HG02884 (cell line): ENCODE data around the gene CRP.
"Not testable (repeated sequence)": the region's sequence is repeated elsewhere in the genome, so short reads cannot be mapped to it uniquely, and the experiment has no call there.

Experiments used
- ATAC-seq: cut with Tn5 transposase; IDR thresholded peaks from one replicate; pipeline ENCODE4 v1.9.1; 2021; ENCODE audit warnings: mild to moderate bottlenecking, moderate library complexity; ENCODE audit not compliant: unreplicated experiment

The CRP gene

DNA sequence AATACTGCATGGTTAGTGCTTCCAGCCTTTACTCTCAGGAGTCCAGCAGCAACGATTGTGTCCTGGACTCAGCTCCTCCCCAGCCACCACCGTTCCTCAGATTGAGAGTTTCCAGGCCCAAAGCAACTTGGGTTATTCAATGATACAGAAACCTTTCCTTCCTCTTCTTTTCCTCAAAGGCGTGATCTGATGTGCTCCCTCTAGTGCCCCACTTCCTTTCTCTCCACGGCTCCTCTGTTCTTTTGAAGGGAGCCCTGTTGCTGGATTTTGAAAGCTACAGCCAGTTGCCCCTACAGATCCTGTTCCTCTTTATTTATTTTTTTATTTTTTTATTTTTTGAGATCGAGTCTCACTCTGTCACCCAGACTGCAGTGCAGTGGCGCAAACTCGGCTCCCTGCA is 14.1 kb downstream of the CRP start:
- no peak for ATAC-seq

DNA sequence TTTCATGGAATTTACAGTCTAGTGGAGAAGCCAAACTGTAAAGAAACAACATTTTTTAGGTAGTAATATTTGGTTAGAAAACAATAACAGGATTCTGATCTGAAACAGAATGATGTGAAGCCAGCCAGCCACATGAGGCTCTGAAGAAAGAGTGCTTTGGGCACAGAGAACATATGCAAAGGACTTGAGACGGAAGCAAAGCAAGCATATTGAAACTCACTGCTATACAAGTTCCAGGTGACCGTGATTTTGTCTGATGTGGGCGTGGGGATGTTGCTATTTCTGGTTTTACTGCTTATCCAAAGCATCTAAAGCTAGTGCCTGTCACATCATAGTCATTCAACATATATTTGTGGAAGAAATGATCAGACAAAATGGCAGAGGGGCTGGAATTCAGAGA is 14.7 kb downstream of the CRP start:
- no peak for ATAC-seq

DNA sequence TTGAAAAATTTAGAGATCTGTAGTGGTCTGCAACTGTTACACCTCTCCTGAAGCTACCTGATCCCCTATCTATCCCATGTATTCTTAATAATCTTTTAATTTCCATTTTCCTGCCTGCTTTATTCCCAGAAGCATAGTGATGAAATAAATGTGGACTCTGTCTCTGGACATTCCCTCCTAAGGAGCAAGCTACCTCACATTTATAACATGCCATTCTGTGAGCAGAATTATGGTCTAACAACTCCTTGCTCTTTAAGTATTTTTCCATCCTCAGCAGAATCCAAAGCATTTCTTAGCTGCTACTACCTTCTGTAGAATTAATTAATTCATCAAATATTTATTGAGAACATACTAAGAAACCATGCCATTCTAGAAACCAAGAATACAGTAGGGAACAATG is 15.1 kb downstream of the CRP start:
- ATAC-seq: no peak

DNA sequence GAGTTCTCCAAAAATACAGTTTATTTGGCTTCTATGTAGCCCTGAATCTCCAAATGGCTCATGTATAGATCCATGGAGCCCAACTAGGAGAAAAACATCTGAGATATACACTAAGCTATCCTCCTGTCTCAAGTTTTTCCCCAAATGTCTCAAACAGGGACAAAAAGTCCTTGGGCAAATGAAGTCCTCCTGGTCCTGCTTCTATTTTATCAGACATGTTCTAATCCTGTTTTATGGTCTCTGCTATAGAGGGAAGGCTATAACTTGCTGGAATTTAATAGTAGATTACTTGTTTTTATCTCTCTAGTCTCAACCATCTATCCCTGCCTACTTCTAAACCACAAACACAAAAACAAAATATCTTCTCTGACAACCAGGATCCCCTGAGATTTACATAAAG is 26.9 kb downstream of the CRP start:
- no peak for ATAC-seq

DNA sequence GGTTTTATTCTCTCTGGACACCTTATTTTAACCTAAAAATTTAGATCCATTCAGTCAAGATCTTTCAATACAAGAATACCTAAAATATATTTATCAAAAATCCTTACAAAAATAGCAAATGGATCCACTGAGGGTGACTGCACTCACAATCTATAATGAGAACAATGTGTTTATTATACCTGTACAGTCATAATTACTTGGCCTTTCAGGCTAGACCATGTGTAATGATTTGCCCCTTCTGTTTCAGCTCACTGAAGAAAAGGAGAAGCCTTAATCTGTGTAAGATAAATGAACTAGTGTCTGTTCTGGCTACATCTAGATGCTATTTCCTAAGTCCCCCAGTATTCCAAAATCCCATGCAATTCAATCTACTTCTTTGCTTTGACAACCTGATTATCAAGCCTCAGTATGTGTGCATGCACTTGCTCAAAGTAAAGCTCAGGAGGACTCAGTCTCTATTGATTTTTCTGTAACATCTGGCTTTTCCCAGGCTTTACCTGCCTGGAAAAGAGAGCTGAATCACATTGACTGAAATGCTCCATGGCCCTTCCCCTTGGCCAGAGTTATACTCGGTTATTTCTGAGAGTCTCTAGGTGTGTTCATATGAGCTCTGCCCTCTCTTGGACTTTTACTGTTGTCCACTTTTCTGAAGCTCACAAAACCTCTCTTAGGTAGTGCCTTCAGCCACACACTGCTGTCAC is 27.6 kb downstream of the CRP start:
- ATAC-seq: no peak

DNA sequence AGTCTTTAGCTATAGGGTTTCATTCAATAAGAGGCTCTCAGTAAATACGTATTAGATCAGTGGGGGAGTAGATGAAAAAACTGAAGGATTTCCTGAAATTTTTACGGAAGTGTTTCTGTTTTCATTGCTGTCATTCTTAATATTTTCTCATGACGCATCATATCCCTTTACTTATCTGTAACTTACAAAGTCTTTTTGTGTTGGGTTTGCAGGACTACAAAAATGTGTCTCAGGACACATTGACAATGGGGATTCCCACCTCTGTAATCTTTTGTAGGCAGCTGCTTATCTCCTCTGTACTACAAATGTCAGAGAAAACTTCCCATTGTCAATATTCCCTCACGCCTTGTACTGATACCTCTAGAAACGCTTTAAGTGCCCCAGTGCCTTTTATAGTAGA is 35.5 kb downstream of the CRP start:
- no peak for ATAC-seq

DNA sequence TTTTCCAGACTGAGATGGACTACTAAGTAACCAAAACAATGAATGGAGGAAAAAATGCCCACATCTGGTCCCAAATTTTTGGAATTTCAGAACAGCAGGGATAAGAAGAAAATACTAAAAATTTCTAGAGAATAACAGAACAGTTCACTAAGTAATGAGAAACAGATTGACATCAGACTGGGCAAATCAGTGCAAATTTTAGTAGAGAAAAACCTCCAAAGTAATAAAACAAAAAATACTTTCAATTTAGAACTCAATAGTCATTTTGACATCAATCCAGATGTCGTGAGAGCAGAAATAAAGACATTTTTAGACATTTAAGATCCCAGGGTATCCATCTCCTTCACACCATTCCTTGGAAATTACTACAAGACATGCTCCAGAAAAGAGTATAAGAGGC is 39.3 kb downstream of the CRP start:
- no peak for ATAC-seq

DNA sequence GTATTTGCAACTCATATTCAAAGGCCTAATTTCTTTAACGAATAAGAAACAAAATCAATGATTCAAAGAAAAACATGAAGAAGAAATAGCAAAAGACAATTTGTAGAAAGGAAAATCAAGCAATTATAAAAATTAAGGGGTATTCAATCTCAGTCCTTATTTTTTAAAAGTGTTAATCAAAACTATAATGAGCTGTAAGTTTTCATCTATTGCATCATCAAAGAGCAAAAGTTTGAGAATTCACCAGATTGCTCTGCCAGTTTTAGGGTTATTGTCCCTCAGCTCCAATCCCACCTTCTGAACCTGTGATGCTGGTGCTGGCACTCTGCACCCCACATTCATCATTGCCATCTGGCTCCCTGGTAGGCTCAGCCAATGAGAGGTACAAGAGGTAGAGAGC is 42.0 kb downstream of the CRP start:
- ATAC-seq: not testable (repeated sequence)

DNA sequence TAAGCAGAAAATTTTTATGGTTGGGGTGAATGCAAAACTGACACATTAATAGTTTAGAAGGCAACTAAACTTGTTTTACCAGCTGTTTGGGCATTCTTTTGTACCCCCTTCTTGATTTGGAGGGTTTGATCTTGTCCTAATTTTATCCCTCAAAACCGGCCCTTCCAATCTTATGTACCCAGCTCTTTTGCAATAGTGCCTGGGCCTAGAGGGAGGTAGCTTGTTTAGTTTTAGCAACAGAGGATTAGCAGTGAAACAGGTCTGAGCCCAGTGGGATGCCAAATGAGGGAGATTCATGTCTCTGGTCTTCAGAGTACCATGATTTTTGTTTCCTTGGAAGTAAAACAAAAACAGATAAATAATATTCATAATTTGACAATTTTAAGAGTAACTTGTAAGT is 45.1 kb downstream of the CRP start:
- ATAC-seq: no peak

DNA sequence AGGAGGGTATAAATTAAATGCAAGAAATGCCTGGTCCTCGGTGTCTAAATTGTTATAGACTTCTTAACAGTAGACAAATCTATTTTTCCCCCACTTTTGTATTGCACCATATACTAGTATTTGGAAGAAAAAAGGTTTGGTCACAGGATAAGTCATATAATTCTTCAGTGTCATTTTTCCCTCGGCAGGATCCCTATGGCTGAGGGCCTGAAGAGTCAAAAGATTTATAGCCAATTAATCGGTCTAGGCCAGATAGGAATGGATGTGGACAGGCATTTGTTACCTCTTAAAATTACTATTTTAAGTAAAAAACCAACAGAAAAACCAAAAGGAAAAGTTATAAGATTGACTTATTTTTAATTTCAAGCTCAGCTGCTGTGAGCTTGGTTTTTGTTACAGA is 45.6 kb downstream of the CRP start:
- ATAC-seq: no peak

DNA sequence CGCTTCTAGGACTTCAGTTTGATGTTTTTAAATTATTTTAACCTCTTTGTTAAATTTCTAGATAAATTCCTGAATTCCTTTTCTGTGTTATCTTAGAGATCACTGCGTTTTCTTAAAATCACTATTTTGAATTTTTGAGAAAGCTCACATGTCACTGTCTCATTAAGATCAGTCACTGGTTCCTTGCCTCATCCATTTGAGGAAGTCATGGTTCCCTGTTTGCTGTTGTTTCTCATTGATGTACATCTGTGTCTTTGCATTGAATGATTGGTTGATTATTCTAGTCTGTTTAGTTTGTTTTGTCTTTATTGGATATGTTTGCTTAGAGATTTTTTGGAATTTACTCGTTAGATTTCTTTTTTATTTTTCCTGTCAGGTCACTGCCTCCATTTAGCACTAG is 50.1 kb downstream of the CRP start:
- ATAC-seq: no peak

DNA sequence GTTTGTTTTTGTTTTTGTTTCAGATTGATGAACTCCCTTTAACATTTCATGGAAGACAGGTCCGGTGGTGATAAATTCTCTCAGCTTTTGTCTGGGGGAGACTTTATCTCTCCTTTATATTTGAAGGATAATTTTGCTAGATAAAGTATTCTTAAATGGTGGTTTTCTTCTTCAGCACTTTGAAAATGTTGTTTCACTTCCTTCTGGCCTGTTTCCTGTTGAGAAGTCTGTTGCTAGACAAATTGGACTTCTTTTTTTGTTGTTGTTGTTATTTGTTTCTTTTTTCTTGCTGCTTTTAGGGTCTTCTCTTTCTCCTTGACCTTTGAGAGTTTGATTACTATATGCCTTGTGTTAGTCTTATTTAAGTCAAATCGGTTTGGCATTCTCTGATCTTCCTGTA is 50.8 kb downstream of the CRP start:
- ATAC-seq: no peak
